ENCODE data around the gene HAND1.

DNA sequence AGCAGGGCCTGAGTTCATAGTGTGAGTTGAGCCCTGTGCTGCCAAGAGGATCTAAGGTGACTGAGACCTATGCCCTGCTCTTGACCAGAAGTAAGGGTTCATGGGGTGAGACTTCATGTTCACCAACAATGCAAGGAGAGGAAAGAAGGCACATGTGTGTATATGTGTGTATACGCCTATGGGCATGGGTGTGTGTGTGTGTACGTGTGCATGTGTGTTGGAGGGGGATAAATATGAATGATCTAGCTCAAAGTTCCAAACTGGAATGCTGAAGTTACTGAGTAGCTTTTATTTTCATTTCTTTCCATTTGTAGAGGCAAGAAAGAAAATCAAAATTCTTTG lies 25.6 kb upstream of the HAND1 start:
- no peak for TF ChIP-seq GATA2 (IDR thresholded peaks at IDR 0.05; ENCODE audit: low read depth, low read length)
- no peak for TF ChIP-seq GATA3 (IDR thresholded peaks at IDR 0.05; ENCODE audit: low read depth, low read length)

Data from SH-SY5Y (cell line).